DMS114 treated with DMSO at 0.1 percent for 48 hours (cell line): ENCODE results near the gene MAP1A.

Source experiments
- DNase-seq: peaks from one replicate; lab custom pipeline; 2025; ENCODE audit not compliant: unreplicated experiment; lab: John Stamatoyannopoulos, UW

The MAP1A gene

GRCh38 chr15:43517354-43518196 is at the start of gene MAP1A:
Gene MAP1A, plus strand, starts transcription at chr15:43517608. Its CDS starts 3,866 bp downstream, at chr15:43521474.
- peak; percentile 30 for DNase-seq

GRCh38 chr15:43469867-43470266 is 47.5 kb upstream of the MAP1A start:
- DNase-seq, result no peak

GRCh38 chr15:43471975-43472374 is 45.4 kb upstream of the MAP1A start:
- DNase-seq, result no peak

GRCh38 chr15:43473885-43474284 is 43.5 kb upstream of the MAP1A start:
- no peak for DNase-seq

GRCh38 chr15:43483297-43484128 is 33.9 kb upstream of the MAP1A start:
- DNase-seq, result no peak

GRCh38 chr15:43484455-43484854 is 33.0 kb upstream of the MAP1A start:
- DNase-seq, result no peak

- DNase-seq, result no peak
Observed at GRCh38 chr15:43487271-43487895, 30.0 kb upstream of the MAP1A start.

- no peak for DNase-seq
Observed at GRCh38 chr15:43488790-43489189, 28.6 kb upstream of the MAP1A start.

- DNase-seq, result no peak
Observed at GRCh38 chr15:43489191-43489590, 28.2 kb upstream of the MAP1A start.

- DNase-seq, result no peak
Observed at GRCh38 chr15:43492266-43492665, 25.1 kb upstream of the MAP1A start.

GRCh38 chr15:43492673-43493601 is 24.5 kb upstream of the MAP1A start, which contains the start of gene TP53BP1:
Gene TP53BP1, minus strand, starts transcription at chr15:43493156. Its CDS starts 113 bp downstream, at chr15:43493043.
- peak; percentile 94 for DNase-seq

GRCh38 chr15:43493703-43494472 is 23.5 kb upstream of the MAP1A start:
- no peak for DNase-seq

GRCh38 chr15:43498990-43499389 is 18.4 kb upstream of the MAP1A start:
- no peak for DNase-seq

- DNase-seq, result no peak
Observed at GRCh38 chr15:43499635-43500034, 17.8 kb upstream of the MAP1A start.

GRCh38 chr15:43505738-43506137 is 11.7 kb upstream of the MAP1A start:
- DNase-seq, result no peak

GRCh38 chr15:43508421-43508820 is 9.0 kb upstream of the MAP1A start:
- DNase-seq, result no peak

GRCh38 chr15:43508991-43509659 is 8.3 kb upstream of the MAP1A start:
- no peak for DNase-seq

- no peak for DNase-seq
Observed at GRCh38 chr15:43509660-43510199, 7.7 kb upstream of the MAP1A start.
